ENCODE results near the gene CAMK1D.
A peak's percentile ranks its signal among the peaks of the same experiment; 100 is the strongest.
"Not testable (repeated sequence)": the region's sequence is repeated elsewhere in the genome, so short reads cannot be mapped to it uniquely, and the experiment has no call there.

Gene CAMK1D

DNA sequence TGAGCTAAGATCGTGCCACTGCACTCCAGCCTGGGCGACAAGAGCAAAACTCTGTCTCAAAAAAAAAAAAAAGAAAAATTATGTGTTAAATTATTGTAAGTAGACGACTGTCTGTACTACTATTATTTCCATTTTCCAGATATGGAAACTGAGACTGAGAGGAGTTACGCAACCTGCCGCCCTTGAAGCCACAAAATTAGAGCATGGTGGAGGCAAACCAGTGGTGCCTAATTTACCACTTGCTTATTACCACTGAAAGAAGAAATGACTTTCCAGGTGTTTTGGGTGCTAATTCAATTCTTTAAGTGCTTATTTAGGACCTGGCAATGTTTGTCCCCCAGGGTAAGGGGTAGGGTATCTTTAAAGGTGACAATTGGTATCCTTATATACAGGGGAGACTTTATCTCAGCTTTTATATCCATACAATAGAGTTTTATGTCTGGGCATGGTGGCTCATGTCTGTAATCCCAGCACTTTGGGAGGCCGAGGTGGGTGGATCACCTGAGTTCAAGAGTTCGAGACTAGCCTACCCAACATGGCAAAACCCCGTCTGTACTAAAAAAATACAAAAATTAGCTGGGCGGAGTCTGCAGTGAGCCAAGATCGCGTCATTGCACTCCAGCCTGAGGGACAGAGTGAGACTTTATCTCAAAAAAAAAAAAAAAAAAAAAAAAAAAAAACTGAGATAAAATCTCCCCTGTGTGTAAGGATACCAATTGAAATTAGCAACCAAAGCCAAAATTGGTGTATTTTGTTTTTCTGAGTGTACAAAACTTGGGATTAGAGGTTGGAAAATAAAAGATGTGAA lies 16.6 kb upstream of the CAMK1D start:
- H3K9ac ChIP-seq, result peak overlapping the region; percentile 20; the same call in 1 of the 2 replicates
- H4K20me1 ChIP-seq (ENCODE audit: insufficient read depth), result no peaks in the 10 kb centered on the region
- H3K4me3 ChIP-seq (IDR thresholded peaks at IDR 0.05; ENCODE audit: insufficient read depth, low read depth, low read length), result no peak overlapping the region
- H3K4me1 ChIP-seq (ENCODE audit: low read depth, poor library complexity, severe bottlenecking), result peaks cover 11% of the 10 kb centered on the region
- no peaks in the 10 kb centered on the region for H3K79me2 ChIP-seq (ENCODE audit: insufficient read depth, low read depth)
- TF ChIP-seq, protein P1, sequence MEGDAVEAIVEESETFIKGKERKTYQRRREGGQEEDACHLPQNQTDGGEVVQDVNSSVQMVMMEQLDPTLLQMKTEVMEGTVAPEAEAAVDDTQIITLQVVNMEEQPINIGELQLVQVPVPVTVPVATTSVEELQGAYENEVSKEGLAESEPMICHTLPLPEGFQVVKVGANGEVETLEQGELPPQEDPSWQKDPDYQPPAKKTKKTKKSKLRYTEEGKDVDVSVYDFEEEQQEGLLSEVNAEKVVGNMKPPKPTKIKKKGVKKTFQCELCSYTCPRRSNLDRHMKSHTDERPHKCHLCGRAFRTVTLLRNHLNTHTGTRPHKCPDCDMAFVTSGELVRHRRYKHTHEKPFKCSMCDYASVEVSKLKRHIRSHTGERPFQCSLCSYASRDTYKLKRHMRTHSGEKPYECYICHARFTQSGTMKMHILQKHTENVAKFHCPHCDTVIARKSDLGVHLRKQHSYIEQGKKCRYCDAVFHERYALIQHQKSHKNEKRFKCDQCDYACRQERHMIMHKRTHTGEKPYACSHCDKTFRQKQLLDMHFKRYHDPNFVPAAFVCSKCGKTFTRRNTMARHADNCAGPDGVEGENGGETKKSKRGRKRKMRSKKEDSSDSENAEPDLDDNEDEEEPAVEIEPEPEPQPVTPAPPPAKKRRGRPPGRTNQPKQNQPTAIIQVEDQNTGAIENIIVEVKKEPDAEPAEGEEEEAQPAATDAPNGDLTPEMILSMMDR (conservative IDR thresholded peaks at IDR 0.05; ENCODE audit: low read depth, low read length), result no peak
- H2AFZ ChIP-seq (ENCODE audit: low read depth), result no peak overlapping the region
- no peaks in the 10 kb centered on the region for H3K36me3 ChIP-seq (ENCODE audit: insufficient read depth)
- H3K27me3 ChIP-seq (ENCODE audit: insufficient read depth, low read depth), result no peaks in the 10 kb centered on the region
- H3K27ac ChIP-seq, result peak overlapping the region; percentile 73; the same call in 1 of the 2 replicates
- no peak overlapping the region for H3K4me2 ChIP-seq

DNA sequence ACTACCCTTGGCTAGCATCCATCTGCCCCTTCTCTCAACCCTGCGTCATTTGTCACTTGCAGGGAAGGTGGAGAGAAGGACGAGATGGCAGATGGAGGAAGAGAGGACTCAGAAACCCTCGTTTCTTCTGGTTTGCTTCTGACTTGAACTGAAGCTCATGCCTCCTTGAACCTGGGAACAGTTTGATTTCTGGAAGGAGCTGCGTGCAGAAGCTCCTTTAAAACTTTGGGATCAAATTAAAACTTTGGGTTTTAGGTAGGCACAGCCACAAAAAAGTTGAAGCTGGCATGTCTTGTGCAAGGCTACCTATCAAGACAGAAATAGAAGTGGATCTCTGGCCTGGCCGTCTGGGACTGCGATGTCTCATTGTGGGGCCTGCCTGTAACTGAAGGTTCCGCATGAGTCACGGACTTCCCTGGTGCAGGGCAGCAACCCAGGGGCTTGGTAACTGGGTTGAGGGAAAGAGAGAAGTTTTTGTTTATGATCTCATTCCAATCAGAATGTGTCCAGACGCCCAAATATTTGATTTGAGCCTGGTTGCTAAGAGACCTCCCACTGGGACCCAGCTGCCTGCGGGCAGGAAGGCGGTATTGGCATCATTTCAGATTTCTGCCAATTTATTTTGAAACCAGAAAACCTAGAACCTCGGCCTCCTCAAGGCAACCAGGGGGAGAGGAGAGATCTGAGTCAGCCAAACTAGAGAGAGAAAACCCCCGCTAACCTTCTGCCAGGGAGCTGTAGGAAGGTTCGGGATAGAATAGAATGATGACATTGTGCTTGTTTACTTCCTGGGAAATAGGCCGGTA lies 15.8 kb upstream of the CAMK1D start:
- H3K4me3 ChIP-seq (IDR thresholded peaks at IDR 0.05; ENCODE audit: insufficient read depth, low read depth, low read length), result no peak overlapping the region
- no peaks in the 10 kb centered on the region for H3K36me3 ChIP-seq (ENCODE audit: insufficient read depth)
- H3K27me3 ChIP-seq (ENCODE audit: insufficient read depth, low read depth), result no peaks in the 10 kb centered on the region
- no peak overlapping the region for H3K4me2 ChIP-seq
- TF ChIP-seq, protein P1 (conservative IDR thresholded peaks at IDR 0.05; ENCODE audit: low read depth, low read length), result no peak
- no peaks in the 10 kb centered on the region for H4K20me1 ChIP-seq (ENCODE audit: insufficient read depth)
- H2AFZ ChIP-seq (ENCODE audit: low read depth), result peak overlapping the region; percentile 1; the same call in 1 of the 2 replicates
- peaks cover 11% of the 10 kb centered on the region for H3K4me1 ChIP-seq (ENCODE audit: low read depth, poor library complexity, severe bottlenecking)
- peak overlapping the region; percentile 73 for H3K27ac ChIP-seq
- peak overlapping the region; percentile 20; the same call in 1 of the 2 replicates for H3K9ac ChIP-seq
- H3K79me2 ChIP-seq (ENCODE audit: insufficient read depth, low read depth), result no peaks in the 10 kb centered on the region

DNA sequence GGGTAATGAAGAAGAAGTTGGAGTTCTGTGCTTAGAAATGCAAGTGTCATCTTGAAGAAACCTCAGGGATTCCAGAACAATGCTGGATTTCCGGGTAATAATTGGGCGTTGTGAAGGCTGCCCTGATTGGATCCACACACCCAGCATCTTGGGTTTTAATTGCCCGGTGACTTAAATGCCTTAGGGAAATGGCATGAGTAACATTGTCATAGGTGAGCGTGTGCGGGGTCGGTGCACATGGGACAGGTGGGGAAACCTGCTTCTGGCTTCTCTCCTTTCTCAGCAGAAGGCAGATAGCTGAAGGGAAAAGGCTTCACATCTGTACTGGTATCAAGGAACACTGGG lies 15.2 kb upstream of the CAMK1D start:
- Histone ChIP-seq H3K4me2 (no peak overlapping the region), H3K27me3 (ENCODE audit: insufficient read depth, low read depth) (no peaks in the 10 kb centered on the region), H3K4me3 (IDR thresholded peaks at IDR 0.05; ENCODE audit: insufficient read depth, low read depth, low read length) (no peak overlapping the region), H3K36me3 (ENCODE audit: insufficient read depth) (no peaks in the 10 kb centered on the region), H2AFZ (ENCODE audit: low read depth) (peak overlapping the region; percentile 1; the same call in 1 of the 2 replicates), H3K4me1 (ENCODE audit: low read depth, poor library complexity, severe bottlenecking) (peaks cover 11% of the 10 kb centered on the region), H4K20me1 (ENCODE audit: insufficient read depth) (no peaks in the 10 kb centered on the region), H3K9ac (no peak overlapping the region), H3K27ac (peak overlapping the region; percentile 73; the same call in 1 of the 2 replicates), H3K79me2 (ENCODE audit: insufficient read depth, low read depth) (no peaks in the 10 kb centered on the region)
- TF ChIP-seq, protein P1 (conservative IDR thresholded peaks at IDR 0.05; ENCODE audit: low read depth, low read length), result no peak

DNA sequence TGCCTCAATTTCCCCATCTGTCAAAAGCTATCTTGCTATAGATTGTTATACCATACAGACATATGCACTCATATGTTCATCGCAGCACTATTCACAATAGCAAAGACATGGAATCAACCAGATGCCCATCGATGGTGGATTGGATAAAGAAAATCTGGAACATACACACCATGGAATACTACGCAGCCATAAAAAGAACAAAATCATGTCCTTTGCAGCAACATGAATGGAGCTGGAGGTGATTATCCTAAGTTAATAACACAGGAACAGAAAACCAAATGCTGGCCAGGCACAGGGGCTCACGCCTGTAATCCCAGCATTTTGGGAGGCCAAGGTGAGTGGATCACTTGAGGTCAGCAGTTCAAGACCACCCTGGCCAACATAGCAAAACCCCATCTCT lies 14.2 kb upstream of the CAMK1D start:
- not testable (repeated sequence) for H3K4me3 ChIP-seq (IDR thresholded peaks at IDR 0.05; ENCODE audit: insufficient read depth, low read depth, low read length); H3K36me3 ChIP-seq (ENCODE audit: insufficient read depth); H3K9ac ChIP-seq; H3K4me2 ChIP-seq; H3K27me3 ChIP-seq (ENCODE audit: insufficient read depth, low read depth); H3K27ac ChIP-seq; H4K20me1 ChIP-seq (ENCODE audit: insufficient read depth); H3K79me2 ChIP-seq (ENCODE audit: insufficient read depth, low read depth); H2AFZ ChIP-seq (ENCODE audit: low read depth)
- peaks cover 11% of the 10 kb centered on the region for H3K4me1 ChIP-seq (ENCODE audit: low read depth, poor library complexity, severe bottlenecking)
